ENCODE results near the gene UCP2. TPM values are rescaled to one million over a fixed set of nuclear protein-coding genes. Genes with fewer than 3 reads are reported as not detected.

UCP2 gene
- total and polyA plus RNA-seq, 11 donors, result 11.9 to 170 (median 19.7) TPM

DNA sequence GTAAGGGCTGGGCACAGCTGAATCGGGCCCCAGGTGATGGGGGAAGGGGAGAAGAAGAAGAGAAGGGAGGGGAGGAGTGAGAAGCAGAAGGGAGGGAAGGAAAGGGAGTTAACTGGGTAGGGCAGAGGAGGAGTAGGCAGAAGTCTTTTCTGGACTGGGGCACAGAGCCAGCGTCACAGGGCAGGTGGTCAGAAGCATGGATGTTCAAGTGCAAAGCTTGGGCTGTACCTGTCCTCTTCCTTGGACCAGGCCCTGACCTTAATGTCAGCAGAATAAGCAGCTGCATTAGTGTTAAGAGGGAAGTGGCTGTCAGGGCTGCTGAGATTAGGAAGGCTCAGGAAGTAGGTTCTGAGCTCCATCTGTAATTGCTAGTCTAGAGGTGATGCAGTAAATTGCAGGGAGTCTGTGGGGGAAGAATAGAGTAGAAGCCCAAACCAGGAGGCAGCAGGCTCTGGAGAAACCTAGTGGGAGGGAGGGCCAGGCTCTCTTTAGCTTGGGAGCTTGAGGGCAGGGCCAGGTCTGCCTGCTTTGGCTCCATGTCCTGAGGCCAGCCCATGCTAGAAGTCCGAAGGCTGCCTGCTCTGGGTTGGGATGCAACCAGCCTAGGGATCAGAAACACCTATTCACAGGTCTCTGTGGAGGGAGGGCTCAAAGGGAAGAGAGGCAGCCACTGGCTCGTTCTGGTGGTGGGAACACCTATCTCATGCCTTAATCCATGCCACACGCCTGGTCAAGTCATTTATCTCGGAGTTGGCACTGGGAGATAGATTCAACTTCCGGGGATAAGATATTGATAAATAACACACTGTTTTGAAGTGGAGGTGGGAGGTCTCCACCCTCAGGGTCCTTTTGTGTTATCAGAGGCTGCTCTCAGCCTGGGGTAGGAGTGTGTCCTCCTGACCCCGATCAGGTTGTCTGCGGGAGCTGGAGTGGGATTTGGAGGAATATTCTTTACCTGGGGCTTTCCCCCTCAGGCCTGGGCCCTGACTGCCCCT lies 28.0 kb upstream of the UCP2 start:
- Histone ChIP-seq H3K9me3 (no peaks in the 10 kb centered on the region), H3K27me3 (no peaks in the 10 kb centered on the region), H3K27ac (peak overlapping the region in 3 of 12 donors; percentile 22 to 34 (median 29)), H3K4me3 (no peak overlapping the region), H3K4me1 (peaks cover 0 to 64% (median 14%) of the 10 kb centered on the region in 12 donors), H3K36me3 (peaks cover 0 to 18% (median 0%) of the 10 kb centered on the region in 9 donors)
- WGBS, 4 donors, result 85 to 95% (median 89%) methylated on average over 9 of the region's 9 CpGs
- no peak for TF ChIP-seq POLR2A (IDR thresholded peaks at IDR 0.05)
- TF ChIP-seq, protein P1, sequence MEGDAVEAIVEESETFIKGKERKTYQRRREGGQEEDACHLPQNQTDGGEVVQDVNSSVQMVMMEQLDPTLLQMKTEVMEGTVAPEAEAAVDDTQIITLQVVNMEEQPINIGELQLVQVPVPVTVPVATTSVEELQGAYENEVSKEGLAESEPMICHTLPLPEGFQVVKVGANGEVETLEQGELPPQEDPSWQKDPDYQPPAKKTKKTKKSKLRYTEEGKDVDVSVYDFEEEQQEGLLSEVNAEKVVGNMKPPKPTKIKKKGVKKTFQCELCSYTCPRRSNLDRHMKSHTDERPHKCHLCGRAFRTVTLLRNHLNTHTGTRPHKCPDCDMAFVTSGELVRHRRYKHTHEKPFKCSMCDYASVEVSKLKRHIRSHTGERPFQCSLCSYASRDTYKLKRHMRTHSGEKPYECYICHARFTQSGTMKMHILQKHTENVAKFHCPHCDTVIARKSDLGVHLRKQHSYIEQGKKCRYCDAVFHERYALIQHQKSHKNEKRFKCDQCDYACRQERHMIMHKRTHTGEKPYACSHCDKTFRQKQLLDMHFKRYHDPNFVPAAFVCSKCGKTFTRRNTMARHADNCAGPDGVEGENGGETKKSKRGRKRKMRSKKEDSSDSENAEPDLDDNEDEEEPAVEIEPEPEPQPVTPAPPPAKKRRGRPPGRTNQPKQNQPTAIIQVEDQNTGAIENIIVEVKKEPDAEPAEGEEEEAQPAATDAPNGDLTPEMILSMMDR (IDR thresholded peaks at IDR 0.05), result no peak
- ATAC-seq, result no peak
- intact Hi-C loops (cut with DNase I), result loop anchor here in 2 of 10 donors (10.0 kb wide), 2 partner anchors 46 to 156 kb away; no protein-coding TSS in a partner anchor
- DNase-seq, result no peak

DNA sequence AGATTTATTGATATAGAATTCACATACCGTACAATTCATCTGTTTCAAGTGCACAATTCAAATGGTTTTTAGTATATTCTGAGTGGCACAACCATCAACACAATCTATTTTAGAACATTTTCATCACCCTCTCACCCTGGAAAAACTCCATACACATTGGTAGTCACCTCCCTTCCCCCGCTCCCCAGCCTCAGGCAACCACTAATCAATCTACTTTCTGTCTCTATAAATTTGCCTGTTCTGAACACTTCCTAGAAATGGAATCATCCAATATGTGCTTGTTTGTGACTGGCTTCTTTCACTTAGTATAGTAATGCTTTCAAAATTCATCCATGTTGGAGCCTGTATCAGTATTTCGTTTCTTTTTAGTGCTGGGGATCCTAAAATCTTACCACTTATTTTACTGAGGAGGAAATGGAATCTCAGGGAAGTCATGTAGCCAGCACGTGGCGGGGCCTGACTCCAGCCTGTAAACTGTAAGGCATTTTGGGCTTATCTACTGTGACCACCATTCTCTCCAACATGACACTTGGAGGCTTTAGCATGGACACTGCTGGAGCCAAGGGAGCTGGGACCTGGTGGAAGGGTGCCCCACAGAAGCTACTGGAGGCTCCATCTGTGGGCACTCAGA lies 27.1 kb upstream of the UCP2 start:
- WGBS, 4 donors, result 76 to 80% (median 77%) methylated on average over 5 of the region's 5 CpGs
- Histone ChIP-seq H3K27me3 (no peaks in the 10 kb centered on the region), H3K4me1 (peaks cover 0 to 58% (median 13%) of the 10 kb centered on the region in 12 donors), H3K36me3 (peaks cover 0 to 22% (median 3%) of the 10 kb centered on the region in 9 donors), H3K4me3 (no peak overlapping the region), H3K27ac (peak overlapping the region in 2 of 12 donors; percentile 8 to 69), H3K9me3 (no peaks in the 10 kb centered on the region)
- ATAC-seq (no peak), DNase-seq (no peak)
- intact Hi-C loops (cut with DNase I), result loop anchor here in 2 of 10 donors (10.0 kb wide), 2 partner anchors 45 to 155 kb away; no protein-coding TSS in a partner anchor
- TF ChIP-seq, protein P1 (IDR thresholded peaks at IDR 0.05), result no peak
- no peak for TF ChIP-seq POLR2A (IDR thresholded peaks at IDR 0.05)

DNA sequence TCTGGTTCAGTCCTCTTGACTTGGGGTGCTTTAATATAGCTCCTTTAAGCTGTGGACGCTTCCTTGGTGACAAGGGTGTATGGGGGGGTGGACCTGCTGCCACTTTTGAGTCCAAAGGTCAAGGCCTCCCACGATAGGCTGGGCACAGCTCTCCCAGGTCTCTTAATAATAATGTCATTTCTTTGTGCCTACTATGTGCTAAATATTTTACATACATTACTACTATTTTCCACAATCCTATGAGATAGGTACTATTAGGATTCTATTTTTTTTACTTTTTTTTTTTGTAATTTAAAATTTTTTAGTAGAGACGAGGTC lies 26.5 kb upstream of the UCP2 start:
- no peak for DNase-seq
- no peaks in the 10 kb centered on the region for H3K9me3 ChIP-seq
- TF ChIP-seq, protein P1 (IDR thresholded peaks at IDR 0.05), result no peak
- no peak for TF ChIP-seq POLR2A (IDR thresholded peaks at IDR 0.05)
- 61 to 79% (median 68%) methylated on average over 3 of the region's 3 CpGs for WGBS, 4 donors
- no peak for ATAC-seq
- intact Hi-C loops (cut with DNase I), result no loop called here
- no peaks in the 10 kb centered on the region for H3K27me3 ChIP-seq
- H3K27ac ChIP-seq, result peak overlapping the region in 3 of 12 donors; percentile 15 to 69 (median 48)
- peaks cover 0 to 20% (median 0%) of the 10 kb centered on the region in 9 donors for H3K36me3 ChIP-seq
- H3K4me3 ChIP-seq, result no peak overlapping the region
- peaks cover 0 to 55% (median 13%) of the 10 kb centered on the region in 12 donors for H3K4me1 ChIP-seq

Data from heart left ventricle (tissue), 16 donors.